HG03457 (cell line): ENCODE data around the gene OR5C1.
"Not testable (repeated sequence)": the region's sequence is repeated elsewhere in the genome, so short reads cannot be mapped to it uniquely, and the experiment has no call there.

Source experiments
- ATAC-seq: cut with Tn5 transposase; IDR thresholded peaks from one replicate; pipeline ENCODE4 v1.9.1; 2021; ENCODE audit warnings: moderate number of reproducible peaks; ENCODE audit not compliant: unreplicated experiment

The OR5C1 gene

GRCh38 chr9:122810306-122810946 is 21.7 kb downstream of the OR5C1 start:
- no peak for ATAC-seq

- ATAC-seq = no peak
Observed at GRCh38 chr9:122812736-122813135, 24.0 kb downstream of the OR5C1 start.

- no peak for ATAC-seq
Observed at GRCh38 chr9:122814545-122814944, 25.8 kb downstream of the OR5C1 start.

GRCh38 chr9:122815544-122815943 is 26.8 kb downstream of the OR5C1 start:
- no peak for ATAC-seq

- ATAC-seq = peak; percentile 64
Observed at GRCh38 chr9:122816163-122816867, 27.6 kb downstream of the OR5C1 start.

GRCh38 chr9:122819326-122819725 is 30.6 kb downstream of the OR5C1 start:
- no peak for ATAC-seq

GRCh38 chr9:122819791-122820489 is 31.2 kb downstream of the OR5C1 start:
- ATAC-seq = no peak

GRCh38 chr9:122820490-122820845 is 31.7 kb downstream of the OR5C1 start:
- no peak for ATAC-seq

- no peak for ATAC-seq
Observed at GRCh38 chr9:122821278-122821943, 32.7 kb downstream of the OR5C1 start.

- no peak for ATAC-seq
Observed at GRCh38 chr9:122822056-122822455, 33.3 kb downstream of the OR5C1 start.

- no peak for ATAC-seq
Observed at GRCh38 chr9:122822938-122823337, 34.2 kb downstream of the OR5C1 start.

GRCh38 chr9:122827761-122828093 is 39.0 kb downstream of the OR5C1 start:
- peak; percentile 13 for ATAC-seq

GRCh38 chr9:122828965-122829284 is 40.2 kb downstream of the OR5C1 start:
- ATAC-seq = not testable (repeated sequence)

GRCh38 chr9:122832194-122832593 is 43.5 kb downstream of the OR5C1 start:
- ATAC-seq = no peak

GRCh38 chr9:122835313-122835731 is 46.6 kb downstream of the OR5C1 start:
- ATAC-seq = no peak

GRCh38 chr9:122837266-122837850 is 48.6 kb downstream of the OR5C1 start:
- no peak for ATAC-seq

GRCh38 chr9:122838441-122838840 is 49.7 kb downstream of the OR5C1 start:
- not testable (repeated sequence) for ATAC-seq
